Limb (tissue), 2 donors: ENCODE measurements around the gene SOX5.
A peak's percentile ranks its signal among the peaks of the same experiment; 100 is the strongest.

Experiments used
- DNase-seq, 2 donors: peaks; one replicate each; pipeline ENCODE4 v3.0.0-alpha.2; 2016; ENCODE audit errors: extremely low spot score in 2 of 2

Gene SOX5

DNA sequence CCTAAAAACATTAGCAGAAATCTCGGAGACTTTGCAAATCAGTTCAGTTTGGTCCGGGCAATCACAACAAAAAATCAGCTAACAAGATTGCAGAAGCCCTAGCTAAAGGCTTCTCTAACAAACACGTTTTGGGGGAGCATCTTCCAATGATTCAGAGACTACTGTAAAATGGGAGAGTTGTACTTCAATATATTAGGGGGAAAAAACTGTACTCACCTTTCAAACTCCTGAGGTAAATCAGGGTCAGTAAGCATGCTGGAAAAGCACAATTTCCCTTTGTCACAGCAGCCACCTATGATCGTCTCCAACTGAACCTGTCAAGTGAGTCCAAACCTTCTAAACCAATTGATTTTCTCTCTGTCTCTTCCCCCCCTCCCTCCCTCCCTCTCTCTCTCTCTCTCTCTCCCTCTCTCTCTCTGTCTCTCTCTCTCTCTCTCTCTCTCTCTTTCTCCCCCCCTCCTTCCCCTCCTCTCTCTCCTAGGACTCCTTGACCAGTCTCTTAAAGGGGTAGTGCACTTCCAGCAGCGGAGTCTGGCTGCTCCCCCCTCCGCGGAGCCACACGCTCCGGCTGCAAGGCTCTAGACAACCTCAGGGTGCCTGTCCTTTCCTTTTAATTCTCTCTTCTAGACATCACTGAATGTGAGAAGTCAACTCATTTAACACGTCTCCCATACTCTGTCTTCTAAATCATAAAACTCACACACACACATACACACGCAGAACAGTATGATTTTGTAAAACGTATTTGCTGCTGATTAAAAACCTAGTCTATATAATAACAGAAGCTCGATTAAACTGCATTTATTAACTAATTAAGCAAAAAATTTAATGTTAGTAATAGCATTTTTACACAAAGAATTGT is at the start of gene SOX5:
SOX5 (minus strand) TSS at position 323 of the 862 bp plus-strand sequence; CDS start at position 254, 69 bp downstream.
- peak; percentile 63 to 69 for DNase-seq

- DNase-seq: no peak
These were observed 37.6 kb upstream of the SOX5 start for GRCh38 chr12:23987046-23987445.

DNA sequence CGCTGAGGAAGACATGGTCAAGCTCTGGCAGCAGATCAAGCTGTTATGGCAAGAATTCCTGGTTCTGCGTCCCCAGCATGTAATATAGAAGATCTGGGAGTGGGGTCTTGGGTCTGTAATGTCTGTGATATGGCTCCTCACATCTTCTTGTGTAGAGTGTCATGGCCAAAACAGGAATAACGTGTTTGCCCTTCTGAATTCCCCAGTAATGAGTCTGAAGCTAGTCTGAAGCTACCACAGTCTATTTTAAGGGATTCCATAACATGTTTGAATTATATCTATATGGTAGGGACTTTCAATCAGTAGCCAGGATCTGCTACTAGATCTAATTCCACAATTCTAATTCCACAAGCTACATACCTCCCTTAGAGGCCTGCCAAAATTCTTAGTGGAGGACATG is 31.4 kb upstream of the SOX5 start:
- no peak for DNase-seq

GRCh38 chr12:23964812-23965211 is 15.3 kb upstream of the SOX5 start:
- DNase-seq: no peak

DNA sequence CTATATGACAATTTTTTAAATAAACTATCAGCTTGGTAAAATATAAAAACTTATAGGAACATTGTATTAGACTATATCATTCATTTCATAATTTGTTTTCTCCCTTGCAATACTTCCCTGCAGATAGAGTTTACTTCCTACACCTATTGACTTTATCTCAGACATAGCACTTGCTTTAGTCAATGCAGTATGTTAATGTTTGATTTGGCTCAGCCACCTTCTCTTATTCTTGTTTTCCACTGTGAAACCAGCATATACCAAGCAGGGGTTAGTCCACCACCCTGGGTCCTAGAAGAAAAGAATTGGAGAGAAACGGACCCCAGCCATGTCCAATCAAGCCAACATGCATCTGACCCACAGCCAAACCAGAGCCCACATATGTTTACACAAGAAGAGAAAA is 10.4 kb upstream of the SOX5 start:
- DNase-seq: no peak

- DNase-seq: no peak
These were observed 4.9 kb upstream of the SOX5 start for GRCh38 chr12:23954332-23954731.

DNA sequence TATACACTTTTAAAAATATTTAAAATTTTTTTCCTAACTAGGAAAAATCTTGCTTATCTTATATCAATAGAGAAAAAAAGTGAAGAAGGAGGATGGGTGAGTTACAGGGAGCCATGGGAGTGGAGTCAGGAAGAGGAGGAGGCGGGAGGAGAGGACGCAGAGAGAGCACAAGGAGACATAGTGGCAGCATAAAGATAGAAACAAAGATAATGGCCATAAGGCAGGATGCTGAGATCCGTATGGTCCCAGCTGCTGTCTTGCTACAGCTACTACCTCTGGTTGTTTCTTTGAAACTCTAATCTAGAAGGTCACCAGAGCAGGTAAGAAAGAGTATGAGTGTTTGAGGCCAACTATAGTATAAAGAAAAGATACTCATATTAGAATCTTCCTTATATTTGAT is 2.6 kb upstream of the SOX5 start:
- DNase-seq: no peak

DNA sequence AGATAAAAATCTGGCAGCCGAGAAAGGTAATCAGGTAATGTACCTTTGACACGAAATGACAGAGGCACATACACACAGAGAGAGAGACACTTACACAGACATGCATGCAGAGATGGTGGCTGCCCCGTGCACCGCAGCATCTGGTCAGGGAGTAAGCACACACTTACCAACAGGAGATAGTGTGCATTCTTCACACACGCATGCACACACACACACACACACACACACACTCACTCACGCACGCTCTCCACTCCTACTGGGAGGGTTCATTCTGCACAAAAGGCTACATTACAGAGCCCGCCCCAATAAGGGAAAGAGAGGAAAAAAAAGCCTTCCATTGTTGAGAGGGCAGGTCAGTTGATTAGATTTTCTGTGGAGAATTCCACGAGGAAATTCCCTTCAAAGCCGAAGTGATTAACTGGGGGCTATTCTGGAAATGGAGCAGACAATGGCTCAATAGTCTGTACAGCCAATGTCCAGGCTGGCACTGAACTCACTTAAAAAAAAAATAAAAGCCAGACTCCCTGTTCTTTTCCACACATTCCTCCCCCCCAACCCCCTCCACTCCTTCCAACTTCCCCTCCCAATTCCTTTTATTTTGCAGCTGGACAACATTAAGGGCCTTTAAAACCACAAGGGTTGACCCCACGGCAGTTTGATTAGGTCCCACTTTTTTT is 1.4 kb upstream of the SOX5 start:
- peak in 1 of 2 donors; percentile 63 for DNase-seq

GRCh38 chr12:23950210-23950774 is 822 bp upstream of the SOX5 start:
- DNase-seq: peak in 1 of 2 donors; percentile 55

DNA sequence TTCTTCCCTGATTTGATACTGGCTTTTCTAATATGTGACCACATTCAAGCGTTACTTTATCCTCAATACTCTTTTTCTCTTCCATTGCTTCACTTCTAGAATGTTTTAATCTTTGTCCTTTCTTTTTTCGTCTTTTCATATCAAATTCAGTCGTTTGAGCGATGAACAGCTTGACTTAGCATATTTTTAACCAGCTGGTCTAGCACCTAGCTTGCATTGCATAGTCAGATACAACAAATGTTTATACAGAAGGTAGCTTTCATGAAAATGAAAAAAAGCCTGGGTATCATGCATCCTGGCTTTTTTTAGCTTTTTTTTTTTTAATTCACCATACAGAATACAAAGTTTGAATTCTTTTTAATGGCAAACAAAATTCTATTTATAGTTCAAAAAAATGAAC is 1.2 kb downstream of the SOX5 start:
- DNase-seq: no peak

GRCh38 chr12:23947395-23947794 is 2.1 kb downstream of the SOX5 start:
- no peak for DNase-seq

- DNase-seq: no peak
These were observed 4.2 kb downstream of the SOX5 start for GRCh38 chr12:23945249-23945648.

GRCh38 chr12:23944067-23944466 is 5.4 kb downstream of the SOX5 start:
- no peak for DNase-seq

DNA sequence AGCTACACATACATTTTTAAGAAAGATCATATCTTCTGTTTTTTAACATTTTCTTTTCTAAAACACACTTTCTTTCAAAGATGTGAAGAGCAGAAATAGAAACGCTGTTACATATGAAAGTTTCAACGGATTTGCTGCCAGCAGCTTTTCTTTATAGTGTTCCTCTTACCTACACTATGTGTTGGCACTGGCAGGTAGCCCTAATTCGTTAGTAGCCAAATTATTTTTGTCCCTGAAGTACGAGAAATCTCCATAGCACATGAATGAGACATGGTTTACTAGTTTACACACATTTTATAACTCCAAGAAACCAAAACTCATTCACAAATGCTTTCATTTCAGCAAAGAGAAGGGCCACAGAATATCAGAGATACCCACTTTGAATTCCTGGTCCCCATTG is 6.6 kb downstream of the SOX5 start:
- no peak for DNase-seq

DNA sequence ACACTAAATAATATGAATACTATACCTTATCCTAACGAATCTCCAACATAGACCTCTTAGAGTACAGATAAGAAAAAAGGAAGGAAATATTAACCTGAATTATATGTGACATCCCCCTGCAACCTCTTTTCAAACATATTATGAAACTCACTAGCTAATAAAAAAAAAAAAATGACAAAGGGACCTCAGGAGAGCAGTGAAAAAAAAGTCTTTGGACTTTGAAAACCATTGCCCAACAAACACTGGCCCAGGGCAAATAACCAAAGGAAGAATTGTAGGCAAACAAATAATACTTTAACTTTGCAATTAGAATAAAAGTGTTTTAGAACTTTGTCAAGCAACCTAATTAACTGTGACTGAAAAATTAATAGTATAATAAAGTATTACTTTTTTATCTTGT is 7.7 kb downstream of the SOX5 start:
- DNase-seq: no peak

- DNase-seq: no peak
These were observed 11.0 kb downstream of the SOX5 start for GRCh38 chr12:23938422-23938821.

DNA sequence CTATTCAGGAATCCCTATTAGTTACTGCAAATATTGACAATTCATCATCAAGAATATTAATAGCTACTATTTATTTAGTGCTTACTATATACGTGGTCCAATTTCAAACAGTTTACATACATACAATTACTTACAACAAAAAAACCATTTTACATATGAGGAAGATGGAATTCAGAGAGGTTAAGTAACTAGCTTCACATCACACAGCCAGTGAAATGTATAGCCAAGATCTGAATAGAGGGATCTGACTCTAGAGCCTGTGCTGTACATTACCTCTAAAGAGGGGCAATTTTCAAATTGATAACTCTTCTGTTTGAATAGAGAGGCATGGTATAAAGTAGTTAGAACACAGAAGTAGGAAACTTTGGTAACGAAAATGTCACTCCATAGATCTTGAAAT is 18.3 kb downstream of the SOX5 start:
- no peak for DNase-seq

DNA sequence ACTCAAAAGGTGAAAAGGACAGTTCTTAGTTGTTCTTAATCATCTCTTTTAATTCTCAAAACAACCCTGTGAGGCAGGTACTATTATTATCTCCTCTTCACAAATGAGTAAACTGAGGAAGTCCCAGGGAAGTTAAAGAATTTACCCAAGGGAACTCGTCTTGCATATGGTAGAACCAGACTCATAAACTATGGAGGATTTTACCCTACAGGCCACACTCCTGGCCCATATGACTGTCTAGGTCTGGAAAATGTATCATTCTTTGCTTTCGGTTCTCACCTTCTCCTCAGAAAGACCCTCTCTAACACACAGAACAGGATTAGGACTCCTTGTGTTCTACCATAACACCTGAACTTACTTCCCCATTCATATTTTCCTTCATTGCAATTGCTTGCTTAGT is 18.9 kb downstream of the SOX5 start:
- DNase-seq: no peak

GRCh38 chr12:23929906-23930305 is 19.6 kb downstream of the SOX5 start:
- DNase-seq: no peak

GRCh38 chr12:23927907-23928306 is 21.6 kb downstream of the SOX5 start:
- DNase-seq: no peak

GRCh38 chr12:23921099-23921856 is 28.2 kb downstream of the SOX5 start:
- DNase-seq: no peak

DNA sequence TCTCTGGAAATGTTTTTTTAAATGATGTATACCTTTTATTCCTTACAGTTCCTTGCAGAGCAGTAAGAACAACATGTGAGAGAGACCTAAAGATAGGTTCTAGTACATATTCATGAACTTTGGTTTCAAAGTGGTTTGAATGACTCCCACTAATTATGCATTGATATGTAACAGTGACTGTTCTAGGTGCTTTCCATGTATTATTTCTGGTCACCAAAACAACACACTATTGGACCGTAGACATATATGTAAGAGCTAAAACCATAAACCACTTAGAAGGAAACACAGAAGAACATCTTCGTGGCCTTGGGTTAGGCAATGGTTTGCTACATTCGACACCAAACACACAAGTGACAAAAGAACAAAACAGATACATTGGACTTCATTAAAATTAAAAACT is 37.9 kb downstream of the SOX5 start:
- DNase-seq: no peak
